Testis (tissue), 2 donors: Measurements from ENCODE around the gene LPAR5.

ENCODE experiments used
- POLR2A ChIP-seq: fragments of 450-650 bp; IDR thresholded peaks from one replicate; pipeline ENCODE4 v1.6.1; 2017; ENCODE audit warnings: antibody characterized with exemption, mild to moderate bottlenecking, moderate library complexity
- TF ChIP-seq, protein P1 (sequence below), 3 experiments: fragments of 450-650 bp in 2 of 3; fragments of 200-600 bp in 1 of 3; sonication (generic) in 1 of 3; IDR thresholded peaks; one replicate each; pipeline ENCODE4 v1.5.1; 2016 to 2019; ENCODE audit warnings: antibody characterized with exemption in 3 of 3, mild to moderate bottlenecking in 2 of 3, moderate library complexity in 1 of 3

- no peak for TF ChIP-seq POLR2A
- TF ChIP-seq, protein P1, sequence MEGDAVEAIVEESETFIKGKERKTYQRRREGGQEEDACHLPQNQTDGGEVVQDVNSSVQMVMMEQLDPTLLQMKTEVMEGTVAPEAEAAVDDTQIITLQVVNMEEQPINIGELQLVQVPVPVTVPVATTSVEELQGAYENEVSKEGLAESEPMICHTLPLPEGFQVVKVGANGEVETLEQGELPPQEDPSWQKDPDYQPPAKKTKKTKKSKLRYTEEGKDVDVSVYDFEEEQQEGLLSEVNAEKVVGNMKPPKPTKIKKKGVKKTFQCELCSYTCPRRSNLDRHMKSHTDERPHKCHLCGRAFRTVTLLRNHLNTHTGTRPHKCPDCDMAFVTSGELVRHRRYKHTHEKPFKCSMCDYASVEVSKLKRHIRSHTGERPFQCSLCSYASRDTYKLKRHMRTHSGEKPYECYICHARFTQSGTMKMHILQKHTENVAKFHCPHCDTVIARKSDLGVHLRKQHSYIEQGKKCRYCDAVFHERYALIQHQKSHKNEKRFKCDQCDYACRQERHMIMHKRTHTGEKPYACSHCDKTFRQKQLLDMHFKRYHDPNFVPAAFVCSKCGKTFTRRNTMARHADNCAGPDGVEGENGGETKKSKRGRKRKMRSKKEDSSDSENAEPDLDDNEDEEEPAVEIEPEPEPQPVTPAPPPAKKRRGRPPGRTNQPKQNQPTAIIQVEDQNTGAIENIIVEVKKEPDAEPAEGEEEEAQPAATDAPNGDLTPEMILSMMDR (IDR thresholded peaks at IDR 0.05) = no peak
These were observed 4.7 kb upstream of the LPAR5 start for GRCh38 chr12:6640497-6640896.
